H54 (cell line): ENCODE data around the gene FAM170B.

Experiments
- DNase-seq: peaks from one replicate; pipeline ENCODE4 v3.0.0; 2011; ENCODE audit warnings: low spot score, mixed read lengths; ENCODE audit not compliant: insufficient read length
- FAIRE-seq: peaks from 3 replicates; lab custom pipeline; 2011; peaks lifted over from hg19 to GRCh38; lab: Jason Lieb, UNC
- POLR2A ChIP-seq: IDR thresholded peaks from 2 replicates; pipeline ENCODE4 v1.6.1; 2011; ENCODE audit warnings: low read depth, mild to moderate bottlenecking, low read length

FAM170B gene

DNA sequence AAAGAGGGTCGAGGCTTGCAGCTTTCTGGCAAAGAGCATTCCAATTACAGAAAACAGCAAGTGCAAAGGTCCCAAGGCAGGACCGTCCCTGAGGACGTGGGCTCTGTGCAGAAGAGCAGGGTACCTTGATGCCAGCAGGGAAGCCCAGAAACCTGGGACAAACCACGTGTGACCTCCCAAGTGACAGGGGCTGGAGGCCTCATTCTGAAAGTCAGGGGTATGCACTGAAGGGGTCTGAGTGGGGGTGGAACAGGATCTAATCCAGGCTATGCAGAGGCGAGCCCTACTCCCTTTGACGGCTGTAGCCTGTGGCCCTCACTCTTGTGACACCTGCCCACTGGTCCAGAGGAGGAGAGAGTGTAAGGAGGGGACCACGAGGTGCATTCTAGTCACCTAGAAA is 31.4 kb upstream of the FAM170B start:
- FAIRE-seq = no peak

DNA sequence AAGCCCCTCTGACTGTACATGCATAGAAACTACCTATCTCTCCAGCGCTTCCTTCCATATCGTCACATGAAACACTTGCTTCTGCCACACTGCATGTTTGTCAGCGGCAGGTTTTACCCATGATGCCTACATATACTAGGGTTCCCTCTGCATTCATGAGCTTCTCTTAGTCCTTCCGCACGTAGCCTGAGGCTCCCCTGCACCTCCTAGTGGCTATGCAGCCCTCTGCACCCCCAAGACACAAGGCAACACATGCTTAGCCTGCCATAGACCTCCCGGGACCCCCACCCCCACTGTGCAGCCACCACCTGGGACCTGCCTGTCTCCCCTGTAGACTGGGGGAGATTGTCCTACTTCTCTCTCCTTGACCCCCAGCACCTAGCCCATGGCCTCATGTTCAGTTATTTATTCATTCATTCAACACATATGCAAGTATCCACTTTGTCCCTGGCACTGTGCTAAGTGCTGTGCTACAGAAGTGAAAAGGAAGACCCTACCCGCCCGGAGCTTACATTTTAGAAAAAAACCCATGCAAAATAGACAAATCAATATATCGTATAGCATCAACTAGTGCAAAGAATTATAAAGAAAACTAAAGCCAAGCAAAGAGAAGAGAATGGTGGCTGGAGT is 30.9 kb upstream of the FAM170B start:
- no peak for DNase-seq
- FAIRE-seq = no peak
- TF ChIP-seq POLR2A = no peak

More for the DNA sequence above, 31.4 kb upstream of the FAM170B start:
- no peak for TF ChIP-seq POLR2A
- no peak for DNase-seq

DNA sequence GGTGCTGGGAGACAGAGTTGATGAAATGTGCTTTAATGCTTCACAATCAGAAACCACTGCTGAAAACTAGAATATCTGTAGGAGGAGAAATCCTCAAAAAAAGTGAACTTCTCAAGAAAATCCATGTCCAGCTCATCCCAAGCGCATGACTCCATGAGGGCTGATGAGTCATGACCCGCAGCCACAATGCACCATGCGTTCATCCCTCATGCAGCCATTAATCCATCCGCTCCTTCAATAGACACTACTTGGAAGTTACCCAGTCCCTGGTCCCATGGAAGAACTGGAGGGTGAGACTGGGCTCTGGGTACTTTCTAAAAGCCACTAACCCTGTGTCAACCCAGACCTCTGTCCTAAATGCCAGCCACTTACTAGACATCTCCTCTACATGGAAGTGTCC is 29.9 kb upstream of the FAM170B start:
- no peak for TF ChIP-seq POLR2A
- DNase-seq (no peak), FAIRE-seq (no peak)

DNA sequence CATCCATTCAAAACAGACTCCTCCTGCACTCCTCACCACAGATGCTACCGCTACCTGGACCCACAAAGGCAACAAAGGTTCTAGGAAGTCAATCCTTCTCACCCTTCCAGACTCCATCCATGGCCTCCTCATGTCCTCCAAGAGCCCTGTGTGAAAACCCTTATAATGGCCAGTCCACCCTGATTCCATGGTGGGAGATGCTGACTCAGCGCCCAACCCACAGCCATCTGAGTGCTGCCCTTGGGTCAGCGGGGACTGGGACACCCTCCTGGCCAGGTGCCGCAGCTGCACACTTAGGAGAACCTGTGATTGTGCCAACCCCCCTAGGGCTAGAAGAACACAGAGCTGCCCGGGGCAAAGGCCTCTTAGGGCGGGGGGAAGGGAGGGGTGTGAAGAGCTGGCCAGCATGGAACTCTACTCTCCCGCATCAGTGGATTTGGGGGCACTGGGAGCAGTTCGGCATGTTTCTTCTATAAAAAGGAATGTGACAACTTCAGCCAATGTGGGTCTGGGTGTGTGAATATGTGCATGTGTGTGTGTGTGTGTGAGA is 29.0 kb upstream of the FAM170B start:
- DNase-seq (no peak), FAIRE-seq (no peak)
- TF ChIP-seq POLR2A = no peak

DNA sequence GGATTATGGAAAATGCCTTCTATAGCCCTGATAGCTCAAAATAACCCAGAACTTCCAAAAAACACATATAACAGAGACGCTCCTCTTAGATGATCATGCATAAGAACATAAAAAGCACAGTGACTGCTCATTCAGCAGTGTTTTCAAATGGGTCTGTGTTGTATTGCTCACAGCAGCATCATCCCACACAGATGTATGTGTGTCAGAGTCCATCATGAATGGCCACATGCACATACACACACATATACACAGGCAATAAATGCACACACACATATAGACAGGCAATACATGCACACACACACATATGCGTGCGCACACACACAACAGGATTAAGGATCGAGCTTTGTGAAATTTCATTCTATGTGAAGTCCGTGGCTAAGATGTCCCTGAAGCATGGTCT is 28.2 kb upstream of the FAM170B start:
- FAIRE-seq (no peak), DNase-seq (no peak)
- no peak for TF ChIP-seq POLR2A

DNA sequence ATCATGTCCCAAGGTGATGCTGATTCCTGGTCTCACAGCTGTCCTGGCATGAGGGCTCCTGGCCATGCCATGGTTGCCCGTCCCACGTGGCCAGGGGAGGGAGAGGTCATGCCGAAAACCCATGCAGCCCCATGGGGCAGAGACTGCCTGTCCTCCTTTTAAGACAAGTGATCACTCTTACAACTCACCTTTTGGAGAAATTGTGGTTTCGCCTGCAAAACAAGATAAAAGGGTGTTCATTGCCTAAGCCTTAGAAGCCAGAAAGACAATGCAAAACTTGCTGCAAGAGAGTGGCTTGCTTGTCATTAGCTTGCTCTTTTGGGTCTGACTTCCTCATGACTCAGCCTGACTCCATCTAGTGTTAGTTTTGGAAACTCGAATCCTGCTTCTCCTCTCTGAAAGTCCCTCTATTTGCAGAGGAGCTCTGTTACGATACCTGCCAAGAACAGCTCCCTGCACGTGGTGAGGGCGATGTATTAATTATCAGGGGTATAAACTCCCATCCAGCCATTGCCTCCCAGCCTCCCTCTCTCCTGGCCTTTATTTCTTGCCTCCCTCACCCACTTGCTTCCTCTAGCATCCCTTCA is 27.7 kb upstream of the FAM170B start:
- TF ChIP-seq POLR2A = no peak
- DNase-seq = no peak
- FAIRE-seq = no peak

DNA sequence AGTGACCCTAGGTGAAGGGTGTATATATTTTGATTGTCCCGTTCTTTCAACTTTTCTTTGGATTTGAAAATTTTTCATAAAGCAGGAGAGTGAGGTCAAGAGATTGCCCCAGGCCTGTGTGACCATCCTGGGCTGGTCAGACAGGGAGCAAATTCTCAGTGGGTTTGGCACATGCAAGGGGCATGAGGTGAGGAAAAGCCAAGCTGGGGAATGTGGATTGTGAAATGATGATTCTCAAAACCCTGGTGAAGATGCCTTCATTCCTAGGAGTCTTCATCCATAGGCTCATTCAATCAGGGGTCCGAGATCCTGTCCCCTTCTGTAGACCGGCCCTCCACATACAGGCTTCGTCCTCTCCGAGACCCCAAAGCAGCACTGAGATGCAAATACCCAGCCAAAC is 27.0 kb upstream of the FAM170B start:
- DNase-seq = no peak
- no peak for FAIRE-seq
- no peak for TF ChIP-seq POLR2A

DNA sequence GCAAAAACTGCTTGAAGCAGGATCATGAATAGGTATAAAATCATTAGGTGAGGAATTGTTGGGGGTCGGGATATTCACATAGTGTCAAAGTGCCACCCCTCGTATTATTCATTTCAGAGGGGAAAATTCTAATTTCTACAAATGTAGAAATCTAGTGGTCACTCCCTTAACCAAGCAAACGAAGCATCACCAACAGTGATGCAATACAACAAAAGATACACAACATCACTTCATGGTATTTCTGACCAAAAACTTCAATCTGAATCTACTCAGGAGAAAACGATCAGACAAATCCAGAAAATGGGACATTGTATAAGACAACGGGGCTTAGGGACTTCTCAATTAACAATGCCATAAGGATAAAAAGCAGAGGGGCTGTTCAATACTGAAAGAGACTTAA is 26.3 kb upstream of the FAM170B start:
- DNase-seq = no peak
- TF ChIP-seq POLR2A = no peak
- no peak for FAIRE-seq

DNA sequence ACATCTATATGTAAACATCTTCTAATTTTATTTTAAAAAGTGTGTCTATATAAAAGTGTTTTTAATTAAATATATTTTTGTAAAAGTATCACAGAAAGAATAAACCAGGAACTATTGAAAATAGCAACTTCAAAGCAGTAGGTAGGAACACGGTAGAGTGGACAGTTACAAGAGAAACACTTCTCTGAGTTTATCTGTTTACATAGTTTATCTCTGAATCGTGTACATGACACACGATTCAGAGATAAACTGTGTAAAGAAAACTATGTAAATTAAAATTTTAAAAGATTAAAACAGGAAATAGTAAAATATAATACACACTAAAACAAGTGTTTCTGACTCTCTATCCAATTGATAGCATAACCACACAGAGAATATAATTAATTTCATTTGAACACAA is 25.1 kb upstream of the FAM170B start:
- no peak for TF ChIP-seq POLR2A
- DNase-seq (no peak), FAIRE-seq (no peak)

DNA sequence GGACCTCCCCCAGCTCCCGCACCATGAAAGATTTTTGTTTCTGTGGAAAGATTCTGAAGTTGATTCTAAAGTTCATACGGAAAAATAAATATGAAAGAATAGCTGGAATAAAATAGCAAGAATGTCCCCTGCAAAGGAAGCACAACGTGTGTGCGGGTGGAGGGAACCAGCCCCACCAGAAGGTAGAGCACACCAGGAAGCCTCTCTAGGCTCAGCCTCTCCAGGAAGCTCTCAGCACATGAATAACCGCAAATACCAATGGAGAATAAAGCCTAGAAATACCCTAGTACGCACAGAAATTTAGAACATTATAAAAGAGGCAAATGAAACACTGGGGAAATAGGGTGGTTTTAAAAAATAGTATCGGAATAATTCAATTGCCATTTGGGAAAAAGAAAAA is 24.6 kb upstream of the FAM170B start:
- FAIRE-seq (no peak), DNase-seq (no peak)
- TF ChIP-seq POLR2A = no peak

DNA sequence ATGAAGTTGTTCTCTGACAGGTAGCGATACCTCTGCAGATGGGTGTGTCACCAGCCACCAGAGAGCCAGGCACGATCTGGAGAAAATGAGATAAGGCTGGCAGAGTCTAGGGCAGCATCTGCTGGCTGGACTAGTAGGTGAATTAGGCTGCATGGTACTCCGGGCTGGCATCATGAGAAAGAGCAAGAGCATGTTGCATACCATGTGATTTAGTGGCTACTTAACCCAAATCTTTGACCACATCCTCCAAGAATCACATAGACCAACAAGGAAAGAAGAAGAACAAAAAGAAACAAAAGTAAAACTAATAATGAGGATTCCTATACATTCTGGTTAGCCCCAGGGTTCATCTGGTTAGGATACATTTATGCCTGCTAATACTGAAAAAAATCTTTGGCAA is 23.4 kb upstream of the FAM170B start:
- FAIRE-seq (no peak), DNase-seq (no peak)
- no peak for TF ChIP-seq POLR2A

DNA sequence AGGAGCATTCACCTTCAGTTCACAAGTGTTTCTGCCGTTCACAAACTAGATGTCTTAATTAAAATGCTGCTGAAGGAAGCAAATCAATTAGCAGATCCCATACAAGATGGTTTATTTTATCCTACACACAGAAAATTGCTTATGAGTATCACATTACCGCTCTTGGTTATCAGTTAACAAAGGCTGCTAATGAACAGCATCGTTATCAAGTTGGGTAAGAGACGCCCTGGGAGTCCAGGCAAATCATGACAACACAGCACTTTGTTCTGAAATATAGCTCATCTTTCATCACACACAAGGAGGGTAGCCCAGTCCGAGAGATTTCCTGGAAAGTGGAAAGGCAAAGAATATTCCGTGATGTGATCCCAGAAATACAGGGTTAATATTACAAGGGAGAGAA is 20.8 kb upstream of the FAM170B start:
- no peak for FAIRE-seq
- DNase-seq = no peak
- TF ChIP-seq POLR2A = no peak

DNA sequence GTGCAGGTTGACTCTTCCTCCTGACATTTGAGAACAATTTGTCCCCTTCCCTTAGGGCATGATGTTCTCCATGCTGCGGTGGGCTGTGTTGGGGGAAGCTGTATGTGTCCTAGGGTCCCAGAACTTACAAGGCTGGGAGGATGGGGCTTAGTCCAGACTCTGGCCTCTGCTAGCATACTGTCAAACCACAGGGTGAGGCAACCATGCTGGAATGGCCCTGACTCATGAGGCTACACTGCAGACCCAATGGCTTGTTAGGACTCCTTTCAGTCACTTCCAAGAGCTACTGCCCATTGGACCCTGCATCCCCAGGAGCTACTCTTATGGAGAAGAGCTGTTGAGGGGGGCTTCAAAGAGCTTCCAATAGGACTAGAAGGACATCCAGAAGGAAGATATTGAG is 20.1 kb upstream of the FAM170B start:
- DNase-seq = no peak
- no peak for TF ChIP-seq POLR2A
- no peak for FAIRE-seq

DNA sequence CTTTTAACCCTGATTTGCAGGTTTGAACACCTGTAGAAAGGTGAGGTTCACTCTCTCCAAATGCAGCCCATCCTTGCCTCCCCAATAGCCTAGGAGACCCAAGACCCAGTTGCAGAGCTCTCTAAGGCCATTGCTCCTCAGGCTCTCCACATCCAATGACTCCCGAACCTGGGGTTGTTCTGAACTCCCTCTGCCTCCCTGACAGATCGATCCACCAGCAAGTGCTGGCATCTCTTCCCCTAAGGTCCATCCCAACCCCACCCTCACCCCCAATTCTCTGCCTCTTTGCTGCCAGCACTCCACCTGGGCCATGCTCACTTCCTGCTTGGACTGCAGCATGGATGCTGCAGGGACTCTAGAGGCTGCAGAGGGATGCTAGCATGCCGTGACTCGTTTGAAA is 19.3 kb upstream of the FAM170B start:
- TF ChIP-seq POLR2A = no peak
- no peak for FAIRE-seq
- DNase-seq = no peak

DNA sequence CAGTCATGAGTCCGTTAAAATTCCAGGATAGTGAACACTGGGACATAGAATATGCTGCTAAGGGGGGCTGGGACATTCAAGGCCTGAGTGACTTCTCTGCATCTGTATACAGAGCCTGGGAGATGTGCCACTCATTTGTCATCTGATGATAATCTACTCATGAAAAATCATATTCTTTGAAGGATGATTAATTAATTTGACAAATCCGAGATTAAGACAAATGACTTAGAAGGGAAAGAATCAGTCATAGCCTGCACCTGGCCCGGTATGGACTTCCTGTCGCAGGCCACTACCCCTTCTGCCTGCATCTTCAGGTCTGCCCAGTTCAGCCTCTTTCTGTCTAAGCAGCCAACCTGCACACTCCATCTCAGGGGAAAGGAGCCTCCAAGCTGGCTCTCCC is 18.8 kb upstream of the FAM170B start:
- DNase-seq (no peak), FAIRE-seq (no peak)
- TF ChIP-seq POLR2A = no peak

DNA sequence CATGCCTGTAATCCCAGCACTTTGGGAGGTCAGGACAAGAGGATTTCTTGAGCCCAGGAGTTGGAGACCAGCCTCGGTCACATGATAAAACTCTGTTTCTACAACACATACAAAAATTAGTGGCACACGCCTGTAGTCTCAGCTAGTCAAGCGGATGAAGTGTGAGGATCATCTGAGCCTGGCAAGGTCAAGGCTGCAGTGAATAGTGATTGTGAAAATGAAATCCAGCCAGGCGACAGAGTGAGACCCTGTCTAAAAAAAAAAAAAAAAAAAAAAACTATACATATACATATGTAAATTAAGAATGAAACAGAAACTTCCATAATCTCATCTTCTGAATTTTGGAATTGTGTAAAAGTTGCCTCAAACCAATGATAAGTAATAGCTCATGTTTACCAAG is 18.2 kb upstream of the FAM170B start:
- DNase-seq (no peak), FAIRE-seq (no peak)
- TF ChIP-seq POLR2A = no peak
